ENCODE measurements around the gene TRIM58. TPM values are rescaled to one million over a fixed set of nuclear protein-coding genes. Genes with fewer than 3 reads are reported as not detected.

TRIM58 gene
- total and polyA plus RNA-seq, 9 of the 15 experiments (the other 6 are each of a cell fraction or from before 2014, with no cell fraction given) = 3.8 to 19.1 (median 7.2) TPM

GRCh38 chr1:247862756-247863155, 5.8 kb downstream of the TRIM58 start:
- no peaks in the 10 kb centered on the region for H4K20me1 ChIP-seq (replicated peaks; ENCODE audit: control insufficient read depth, insufficient read depth, low read length)
- H3K4me1 ChIP-seq (replicated peaks in 1 of 2; ENCODE audit: control insufficient read depth in 2 of 2, insufficient read depth in 2 of 2, low read length in 2 of 2) = peaks cover 4 to 7% of the 10 kb centered on the region in 2 experiments; a peak in 4 of 5 replicates
- no peak overlapping the region for H2AFZ ChIP-seq (ENCODE audit: low read depth, low read length)
- H3K9me1 ChIP-seq (ENCODE audit: control insufficient read depth, insufficient read depth, low read length) = no peaks in the 10 kb centered on the region
- H3K36me3 ChIP-seq (ENCODE audit: control insufficient read depth, insufficient read depth, low read length) = peaks cover 57% of the 10 kb centered on the region
- no peak overlapping the region for H3K9ac ChIP-seq (ENCODE audit: insufficient read depth in 1 of 2, low read depth in 2 of 2, low read length in 2 of 2)
- intact Hi-C loops (cut with micrococcal nuclease) (no loop called here), in situ Hi-C loops (cut with MboI) (no loop called here)
- 89% methylated on average over 4 of the region's 4 CpGs for WGBS (ENCODE audit: insufficient coverage, low coverage, missing lambda C conversion rate)
- H3K4me3 ChIP-seq = no peak overlapping the region
- ChIA-PET POLR2A (no interaction called here), CTCF (ENCODE audit: low intra/inter-chr PET ratio) (no interaction called here)
- H3K9me3 ChIP-seq (replicated peaks; ENCODE audit: control insufficient read depth, insufficient read depth, low read depth, low read length) = no peaks in the 10 kb centered on the region
- TF ChIP-seq NR2C1 (IDR thresholded peaks at IDR 0.05) (no peak), NR2C1 (tag; IDR thresholded peaks at IDR 0.05) (no peak), TEAD2 (tag; IDR thresholded peaks at IDR 0.05) (no peak), STAT5B (CRISPR knock-in tag; IDR thresholded peaks at IDR 0.05) (no peak), ZNF277 (CRISPR knock-in tag; IDR thresholded peaks at IDR 0.05; ENCODE audit: borderline replicate concordance) (no peak), FOXP1 (CRISPR knock-in tag; IDR thresholded peaks at IDR 0.05) (no peak), MAFG (tag; conservative IDR thresholded peaks at IDR 0.05) (no peak), ZNF764 (CRISPR knock-in tag; IDR thresholded peaks at IDR 0.05; ENCODE audit: low read depth) (no peak), ZNF79 (CRISPR knock-in tag; IDR thresholded peaks at IDR 0.05; ENCODE audit: low read depth) (no peak)
- H3K27ac ChIP-seq (ENCODE audit: extremely low read depth, low read depth, low read length) = no peak overlapping the region
- H3K27me3 ChIP-seq (ENCODE audit: control insufficient read depth in 2 of 2, insufficient read depth in 2 of 2, low read length in 2 of 2) = no peaks in the 10 kb centered on the region
- H3K79me2 ChIP-seq (ENCODE audit: control insufficient read depth, insufficient read depth, low read length) = peaks cover 31% of the 10 kb centered on the region
- ATAC-seq = no peak
- BruUV-seq (replicated peaks) = no TSS peak
- FAIRE-seq = no peak
- DNase-seq (ENCODE audit: extremely low read depth in 1 of 4, low spot score in 3 of 4) = no peak
- no peak overlapping the region for H3K4me2 ChIP-seq (ENCODE audit: insufficient read depth, low read length)
